Liver (tissue), 9 donors: ENCODE measurements around the gene APP. TPM values are rescaled to one million over a fixed set of nuclear protein-coding genes. Genes with fewer than 3 reads are reported as not detected.

Source experiments
- DNase-seq: peaks from one replicate; pipeline ENCODE4 v3.0.0-alpha.2; 2017; ENCODE audit warnings: low spot score
- H3K27ac ChIP-seq, 2 donors: one replicate each; pipeline ENCODE4 v1.7.0; 2013; ENCODE audit warnings: inconsistent platforms in 2 of 2, low read length in 2 of 2, control low read depth in 1 of 2, low read depth in 1 of 2, mild to moderate bottlenecking in 1 of 2
- H3K27me3 ChIP-seq, 4 donors: one replicate each; pipeline versions ENCODE4 v1.6.1 to v1.7.0; 2013; ENCODE audit warnings: low read length in 3 of 4, inconsistent platforms in 1 of 4, mild to moderate bottlenecking in 1 of 4, moderate library complexity in 1 of 4; ENCODE audit not compliant: control insufficient read depth in 4 of 4, insufficient read depth in 4 of 4
- H3K36me3 ChIP-seq, 4 donors: one replicate each; pipeline versions ENCODE4 v1.6.1 to v1.7.0; 2013; ENCODE audit warnings: low read length in 3 of 4, mild to moderate bottlenecking in 3 of 4, low read depth in 1 of 4, moderate library complexity in 1 of 4; ENCODE audit not compliant: control insufficient read depth in 4 of 4, insufficient read depth in 3 of 4
- H3K4me1 ChIP-seq, 4 donors: one replicate each; pipeline versions ENCODE4 v1.6.1 to v1.7.0; 2013; ENCODE audit warnings: low read length in 3 of 4, mild to moderate bottlenecking in 3 of 4, moderate library complexity in 1 of 4; ENCODE audit not compliant: control insufficient read depth in 4 of 4, insufficient read depth in 4 of 4
- H3K4me3 ChIP-seq, 3 donors: one replicate each; pipeline versions ENCODE4 v1.6.1 to v1.7.0; 2013; ENCODE audit warnings: low read length in 3 of 3, control low read depth in 1 of 3, low read depth in 1 of 3, mild to moderate bottlenecking in 1 of 3
- H3K9ac ChIP-seq, 2 donors: one replicate each; pipeline ENCODE4 v1.7.0; 2013; ENCODE audit warnings: low read length in 2 of 2, mild to moderate bottlenecking in 2 of 2, moderate library complexity in 2 of 2, control low read depth in 1 of 2, low read depth in 1 of 2
- H3K9me3 ChIP-seq, 4 donors: one replicate each; pipeline versions ENCODE4 v1.6.1 to v1.7.0; 2013; ENCODE audit warnings: low read length in 3 of 4; ENCODE audit not compliant: control insufficient read depth in 4 of 4
- ATF3 ChIP-seq: IDR thresholded peaks from 2 replicates; pipeline ENCODE4 v1.6.1; 2016; ENCODE audit warnings: antibody characterized with exemption
- EGR1 ChIP-seq, 2 donors: IDR thresholded peaks; 2 replicates each; pipeline ENCODE4 v1.6.1; 2016 to 2018; ENCODE audit warnings: antibody characterized with exemption in 2 of 2, low read depth in 2 of 2
- FOXA1 ChIP-seq: IDR thresholded peaks from 2 replicates; pipeline ENCODE4 v1.6.1; 2016; ENCODE audit warnings: antibody characterized with exemption
- FOXA2 ChIP-seq: IDR thresholded peaks from 2 replicates; pipeline ENCODE4 v1.6.1; 2016; ENCODE audit warnings: antibody characterized with exemption
- GABPA ChIP-seq, 2 donors: IDR thresholded peaks in 1 of 2; conservative IDR thresholded peaks in 1 of 2; 2 replicates each; pipeline ENCODE4 v1.6.1; 2016; ENCODE audit warnings: antibody characterized with exemption in 2 of 2, mild to moderate bottlenecking in 1 of 2, moderate library complexity in 1 of 2
- HNF4A ChIP-seq, 2 donors: conservative IDR thresholded peaks; 2 replicates each; pipeline ENCODE4 v1.6.1; 2016; ENCODE audit warnings: antibody characterized with exemption in 2 of 2, mild to moderate bottlenecking in 2 of 2
- HNF4G ChIP-seq: IDR thresholded peaks from 2 replicates; pipeline ENCODE4 v1.6.1; 2016; ENCODE audit warnings: antibody characterized with exemption
- JUND ChIP-seq, 2 donors: IDR thresholded peaks; 2 replicates each; pipeline ENCODE4 v1.6.1; 2016; ENCODE audit warnings: antibody characterized with exemption in 2 of 2
- MAX ChIP-seq: IDR thresholded peaks from 2 replicates; pipeline ENCODE4 v1.6.1; 2016; ENCODE audit warnings: antibody characterized with exemption
- NR2F2 ChIP-seq: IDR thresholded peaks from 2 replicates; pipeline ENCODE4 v1.6.1; 2016; ENCODE audit warnings: antibody characterized with exemption
- RAD21 ChIP-seq, 2 donors: IDR thresholded peaks; 2 replicates each; pipeline ENCODE4 v1.6.1; 2016; ENCODE audit warnings: antibody characterized with exemption in 2 of 2, mild to moderate bottlenecking in 2 of 2
- REST ChIP-seq: IDR thresholded peaks from 2 replicates; pipeline ENCODE4 v1.6.1; 2016; ENCODE audit warnings: antibody characterized with exemption, mild to moderate bottlenecking
- RXRA ChIP-seq, 2 donors: IDR thresholded peaks; 2 replicates each; pipeline ENCODE4 v1.6.1; 2017 to 2018; ENCODE audit warnings: antibody characterized with exemption in 2 of 2, mild to moderate bottlenecking in 1 of 2
- SP1 ChIP-seq: IDR thresholded peaks from 2 replicates; pipeline ENCODE4 v1.6.1; 2018; ENCODE audit warnings: antibody characterized with exemption, mild to moderate bottlenecking
- YY1 ChIP-seq: IDR thresholded peaks from 2 replicates; pipeline ENCODE4 v1.6.1; 2016; ENCODE audit warnings: antibody characterized with exemption, mild to moderate bottlenecking
- ZBTB33 ChIP-seq: IDR thresholded peaks from 2 replicates; pipeline ENCODE4 v1.6.1; 2016; ENCODE audit warnings: antibody characterized with exemption
- WGBS: extraction: QIAGEN DNeasy Blood & Tissue Kit; methylation state at CpG from one replicate; pipeline ENCODE4 v1.1.7; 2013; 5-methylcytosine and 5-hydroxymethylcytosine counted together
- polyA plus RNA-seq, 2 donors: library from polyadenylated mRNA; stranded (reverse) in 1 of 2; unstranded in 1 of 2; fragments of 200-250 nt in 1 of 2; fragments of >200 nt in 1 of 2; fragmentation: Nextera tagmentation in 1 of 2; extraction: Ambion mirVana in 1 of 2; gene quantifications; one replicate each; pipeline versions ENCODE4 v1.2.1 to v1.2.3, GENCODE V29; 2013 to 2015
- total RNA-seq, 2 donors: library from RNA; depleted of rRNA; stranded (reverse); fragments of >200 nt; gene quantifications; one replicate each; pipeline ENCODE4 v1.2.3, GENCODE V29; 2014
- donor health status: healthy.
- donor health status: healthy.
- donor health status: healthy.
- donor health status: healthy.
- donor health status: healthy.

Gene APP
- total and polyA plus RNA-seq, 4 donors = 24.9 to 201 (median 111) TPM

- Histone ChIP-seq H3K27me3 (no peaks in the 10 kb centered on the region), H3K36me3 (no peaks in the 10 kb centered on the region), H3K27ac (no peak overlapping the region), H3K4me3 (no peak overlapping the region), H3K9ac (no peak overlapping the region), H3K4me1 (peaks cover 2 to 13% (median 9%) of the 10 kb centered on the region in 4 donors), H3K9me3 (no peaks in the 10 kb centered on the region)
- DNase-seq = no peak
- WGBS = 77% methylated on average over 4 of the region's 4 CpGs
- no peak for TF ChIP-seq REST
Measured at GRCh38 chr21:26147535-26147934, 23.0 kb downstream of the APP start.

GRCh38 chr21:26146681-26147080 lies 23.9 kb downstream of the APP start:
- DNase-seq = no peak
- no peaks in the 10 kb centered on the region for H3K36me3 ChIP-seq
- no peaks in the 10 kb centered on the region for H3K27me3 ChIP-seq
- 92% methylated on average over 1 of the region's 1 CpG for WGBS
- H3K9ac ChIP-seq = no peak overlapping the region
- no peak overlapping the region for H3K4me3 ChIP-seq
- no peaks in the 10 kb centered on the region for H3K9me3 ChIP-seq
- H3K27ac ChIP-seq = no peak overlapping the region
- peaks cover 2 to 13% (median 9%) of the 10 kb centered on the region in 4 donors for H3K4me1 ChIP-seq
- TF ChIP-seq YY1 (no peak), REST (no peak), JUND (IDR thresholded peaks at IDR 0.05) (no peak), MAX (no peak), NR2F2 (no peak), ZBTB33 (no peak), FOXA2 (no peak), GABPA (IDR thresholded peaks at IDR 0.05 in 1 of 2, conservative IDR thresholded peaks at IDR 0.05 in 1 of 2) (no peak), HNF4G (no peak), RXRA (IDR thresholded peaks at IDR 0.05) (no peak), FOXA1 (no peak), EGR1 (IDR thresholded peaks at IDR 0.05; ENCODE audit: low read depth in 2 of 2) (no peak), HNF4A (conservative IDR thresholded peaks at IDR 0.05) (no peak), ATF3 (no peak), RAD21 (IDR thresholded peaks at IDR 0.05) (no peak), SP1 (no peak)
